Astrocyte of the spinal cord (primary cell): Measurements from ENCODE around the gene CCDC92B.
"Not testable (repeated sequence)": the region's sequence is repeated elsewhere in the genome, so short reads cannot be mapped to it uniquely, and the experiment has no call there.

ENCODE experiments used
- DNase-seq: peaks from one replicate; pipeline ENCODE4 v3.0.0; 2011; ENCODE audit warnings: low read depth, low spot score
- H3K4me3 ChIP-seq: 2 replicates; pipeline ENCODE4 v1.5.1; 2011; ENCODE audit warnings: low read depth, mild to moderate bottlenecking, low read length, moderate library complexity
- in situ Hi-C: cut with HindIII; loops from 2 replicates; pipeline ENCODE4 v1.10.0; 2017; ENCODE audit warnings: low sequenced_read_pairs
- TF ChIP-seq, protein P1 (sequence below): IDR thresholded peaks from 2 replicates; pipeline ENCODE4 v1.5.1; 2012; ENCODE audit warnings: low read depth, mild to moderate bottlenecking, low read length, inconsistent platforms

CCDC92B gene

DNA sequence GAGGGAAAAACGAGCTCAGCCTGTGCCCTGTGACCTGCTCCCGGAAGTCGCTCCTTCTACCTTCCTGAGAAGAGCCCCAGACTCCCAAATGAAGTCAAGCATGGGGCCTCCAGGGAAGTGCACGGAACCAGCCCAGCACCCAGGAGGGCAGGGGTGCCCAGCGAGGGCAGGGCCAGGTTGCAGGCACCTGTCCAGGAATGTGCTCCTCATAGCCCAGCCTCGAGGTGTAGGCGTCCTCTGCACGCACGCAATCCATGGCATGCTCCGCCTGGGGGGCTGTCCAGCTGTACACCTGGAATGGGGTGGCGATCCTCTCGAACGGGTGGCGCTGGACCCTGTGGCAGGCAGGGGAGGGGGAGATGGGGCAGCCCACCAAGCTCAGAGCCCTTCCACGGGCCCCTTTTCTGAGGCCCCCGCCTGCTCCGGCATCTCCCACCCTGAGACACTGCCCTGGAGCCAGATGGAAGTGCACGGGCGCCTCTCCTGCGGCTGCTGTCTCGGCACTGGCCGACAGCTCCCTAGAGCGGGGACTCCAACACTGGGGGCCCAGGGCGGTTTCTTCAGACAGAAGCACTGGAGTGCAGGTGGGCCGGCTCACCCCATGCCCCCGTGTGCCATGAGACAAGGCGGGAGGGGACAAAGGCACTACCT lies 48.8 kb downstream of the CCDC92B start:
- H3K4me3 ChIP-seq = no peak overlapping the region
- TF ChIP-seq, protein P1, sequence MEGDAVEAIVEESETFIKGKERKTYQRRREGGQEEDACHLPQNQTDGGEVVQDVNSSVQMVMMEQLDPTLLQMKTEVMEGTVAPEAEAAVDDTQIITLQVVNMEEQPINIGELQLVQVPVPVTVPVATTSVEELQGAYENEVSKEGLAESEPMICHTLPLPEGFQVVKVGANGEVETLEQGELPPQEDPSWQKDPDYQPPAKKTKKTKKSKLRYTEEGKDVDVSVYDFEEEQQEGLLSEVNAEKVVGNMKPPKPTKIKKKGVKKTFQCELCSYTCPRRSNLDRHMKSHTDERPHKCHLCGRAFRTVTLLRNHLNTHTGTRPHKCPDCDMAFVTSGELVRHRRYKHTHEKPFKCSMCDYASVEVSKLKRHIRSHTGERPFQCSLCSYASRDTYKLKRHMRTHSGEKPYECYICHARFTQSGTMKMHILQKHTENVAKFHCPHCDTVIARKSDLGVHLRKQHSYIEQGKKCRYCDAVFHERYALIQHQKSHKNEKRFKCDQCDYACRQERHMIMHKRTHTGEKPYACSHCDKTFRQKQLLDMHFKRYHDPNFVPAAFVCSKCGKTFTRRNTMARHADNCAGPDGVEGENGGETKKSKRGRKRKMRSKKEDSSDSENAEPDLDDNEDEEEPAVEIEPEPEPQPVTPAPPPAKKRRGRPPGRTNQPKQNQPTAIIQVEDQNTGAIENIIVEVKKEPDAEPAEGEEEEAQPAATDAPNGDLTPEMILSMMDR = no peak
- in situ Hi-C loops = no loop called here
- DNase-seq = no peak

DNA sequence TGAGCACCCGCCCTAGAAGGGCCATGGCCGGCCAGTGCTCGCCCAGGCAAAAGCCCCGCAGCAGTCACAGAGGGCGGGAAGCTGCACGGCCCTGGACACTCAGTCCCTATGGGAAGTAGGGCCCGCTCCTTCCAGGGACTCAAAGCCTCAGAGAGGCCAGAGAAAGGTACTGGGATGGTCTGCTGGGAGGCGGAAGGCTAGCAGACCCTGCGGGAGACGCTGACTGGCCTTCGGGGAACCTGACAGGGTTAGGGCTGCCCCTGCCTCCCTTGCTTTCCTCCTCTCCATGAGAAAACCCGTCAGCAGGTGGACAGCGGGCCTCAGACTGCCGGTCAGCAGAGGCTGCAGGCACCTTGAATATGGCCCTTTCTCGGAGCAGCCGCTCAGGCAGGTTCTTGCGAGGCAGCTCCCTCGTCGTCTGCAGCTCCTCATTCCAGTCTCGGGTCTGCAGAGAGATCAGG lies 49.4 kb downstream of the CCDC92B start:
- no peak for DNase-seq
- no peak overlapping the region for H3K4me3 ChIP-seq
- TF ChIP-seq, protein P1 = no peak
- in situ Hi-C loops = no loop called here

DNA sequence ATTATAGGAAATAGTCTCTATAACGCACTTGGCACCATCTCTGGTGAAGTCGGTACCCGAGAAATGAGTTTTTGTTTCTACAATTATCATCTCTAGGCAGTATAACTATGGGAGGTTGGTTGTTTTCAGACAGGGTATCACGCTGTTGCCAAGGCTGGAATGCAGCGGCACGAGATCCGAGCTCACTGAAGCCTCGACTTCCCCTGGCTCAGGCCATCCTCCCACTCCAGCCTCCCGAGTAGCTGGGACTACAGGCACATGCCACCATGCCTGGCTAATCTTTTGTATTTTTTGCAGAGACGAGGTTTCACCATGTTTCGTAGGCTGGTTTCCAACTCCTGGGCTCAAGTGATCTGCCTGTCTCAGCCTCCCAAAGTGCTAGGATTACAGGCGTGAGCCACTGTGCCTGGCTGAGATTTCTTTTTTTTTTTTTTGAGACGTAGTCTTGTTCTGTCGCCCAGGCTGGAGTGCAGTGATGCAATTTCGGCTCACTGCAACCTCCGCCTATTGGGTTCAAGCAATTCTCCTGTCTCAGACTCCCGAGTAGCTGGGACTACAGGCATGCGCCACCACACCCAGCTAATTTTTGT lies 50.1 kb downstream of the CCDC92B start:
- H3K4me3 ChIP-seq, DNase-seq, in situ Hi-C loops: not testable (repeated sequence)

DNA sequence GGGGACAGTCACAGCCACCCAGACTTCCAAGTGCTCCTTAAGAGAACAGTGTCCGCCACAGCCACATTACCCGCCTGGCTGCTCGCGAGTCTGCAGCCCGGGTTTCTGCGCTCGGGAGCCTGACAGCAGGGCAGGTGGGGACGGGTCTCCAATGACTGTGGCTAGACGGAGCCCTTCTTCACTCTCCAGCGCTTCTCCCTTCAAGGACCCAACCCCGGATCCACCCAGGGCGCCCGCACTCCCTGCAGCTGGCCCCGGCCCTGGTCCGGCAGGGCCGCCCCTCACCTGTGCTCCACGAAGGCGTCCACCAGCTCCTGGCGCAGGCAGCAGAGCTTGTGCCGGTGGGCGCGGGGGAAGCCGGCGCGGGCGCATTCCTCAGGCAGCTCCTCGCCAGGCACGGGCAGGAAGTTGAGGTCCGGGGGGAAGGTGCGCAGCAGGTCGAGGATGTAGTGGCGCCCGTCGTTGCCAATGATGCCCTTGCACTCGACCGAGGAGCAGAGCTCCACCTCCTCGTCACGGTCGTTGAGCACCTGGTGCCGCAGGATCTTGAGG lies 51.8 kb downstream of the CCDC92B start:
- in situ Hi-C loops = no loop called here
- H3K4me3 ChIP-seq = no peak overlapping the region
- no peak for DNase-seq
- TF ChIP-seq, protein P1 = no peak

DNA sequence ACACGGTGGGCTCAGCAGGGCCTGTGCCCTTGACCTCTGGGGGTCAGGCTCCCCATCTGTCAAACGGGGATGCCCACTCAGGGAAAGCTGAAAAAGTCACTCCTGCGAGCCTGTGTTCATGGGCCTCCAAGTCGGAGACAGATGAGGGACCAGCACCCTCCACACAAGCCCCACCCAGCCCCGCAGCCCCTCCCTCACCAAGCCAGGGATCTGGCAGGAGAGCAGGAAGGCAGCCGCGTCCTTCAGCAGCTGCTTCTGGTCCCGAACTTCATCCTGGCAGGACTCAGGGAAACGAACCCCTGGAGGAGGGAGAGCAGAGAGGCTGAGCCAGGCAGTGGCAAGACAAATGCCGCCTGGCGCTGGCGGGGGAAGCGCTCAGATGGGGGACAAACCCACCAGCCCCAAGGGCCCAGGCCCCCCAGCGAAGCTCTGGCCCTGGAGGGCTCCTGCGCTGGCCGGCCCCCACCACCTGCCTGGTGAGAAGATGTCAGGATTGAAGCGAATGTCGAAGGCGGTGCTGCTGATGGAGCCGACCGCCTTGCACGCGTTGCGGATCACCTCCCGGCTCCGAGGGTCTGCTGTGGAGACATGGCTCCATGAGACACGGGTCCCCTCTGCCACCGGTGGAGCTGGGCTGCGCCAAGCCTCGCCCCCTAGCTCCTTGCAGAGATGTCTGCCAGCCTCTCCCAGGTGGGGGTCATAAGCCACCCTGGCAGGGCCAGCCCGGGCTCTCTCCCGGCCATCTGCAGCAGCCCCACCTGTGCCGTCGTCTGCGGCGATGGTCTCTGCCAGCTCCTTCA lies 53.3 kb downstream of the CCDC92B start:
- TF ChIP-seq, protein P1 = no peak
- in situ Hi-C loops = no loop called here
- H3K4me3 ChIP-seq = no peak overlapping the region
- DNase-seq = no peak

DNA sequence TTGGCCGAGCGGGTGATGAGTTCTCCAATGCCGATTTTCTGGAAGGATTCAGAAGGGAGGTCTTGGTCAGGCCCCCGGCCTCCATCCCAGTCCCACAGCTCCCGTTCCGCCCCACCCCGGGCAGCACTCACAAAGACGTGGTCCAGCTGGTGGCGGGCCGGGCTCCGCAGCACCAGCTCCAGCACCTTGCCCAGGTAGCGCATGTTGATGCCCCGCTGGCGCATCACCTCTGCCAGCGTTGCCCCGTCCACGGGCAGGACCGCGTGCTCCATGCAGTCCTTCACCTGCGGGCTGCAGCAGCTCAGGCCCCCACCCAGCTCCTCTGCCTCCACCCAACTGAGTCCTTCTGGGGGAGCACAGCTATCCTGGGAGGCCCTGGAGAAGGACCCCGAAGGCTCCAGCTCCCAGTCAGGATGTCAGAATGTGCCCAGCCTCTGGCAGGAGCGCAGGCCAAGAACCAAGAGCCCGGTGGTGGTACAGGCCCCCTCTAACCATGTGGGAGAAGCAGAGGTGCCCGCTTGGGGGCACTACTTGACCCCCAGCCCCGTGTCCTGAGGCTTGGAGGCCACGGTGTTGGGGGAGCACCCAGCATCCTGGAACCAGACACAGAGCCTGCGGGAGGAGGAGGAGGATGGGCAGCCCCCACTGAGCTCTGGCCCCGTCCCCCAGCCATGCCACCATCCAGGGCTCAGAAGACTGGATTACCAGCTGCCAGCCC lies 54.0 kb downstream of the CCDC92B start:
- no peak for DNase-seq
- TF ChIP-seq, protein P1 = no peak
- in situ Hi-C loops = no loop called here
- no peak overlapping the region for H3K4me3 ChIP-seq
